ENCODE data around the gene L3MBTL4.

GRCh38 chr18:6311456-6312215 is 103.1 kb downstream of the L3MBTL4 start:
- TF ChIP-seq POLR2AphosphoS5 (IDR thresholded peaks at IDR 0.05; ENCODE audit: low read depth, low read length) = no peak
- no peak for TF ChIP-seq POLR2A (IDR thresholded peaks at IDR 0.05; ENCODE audit: low read depth, low read length)

Measured in GM12892 (cell line).